CD4-positive, alpha-beta T cell (primary cell): Measurements from ENCODE around the gene CAMTA1. TPM values are rescaled to one million over a fixed set of nuclear protein-coding genes. Genes with fewer than 3 reads are reported as not detected.

Experiments used
- ATAC-seq: fragments of 200-7000 bp; cut with Tn5 transposase; one replicate; pipeline ENCODE4 v1.10.0; 2022; ENCODE audit warnings: mild to moderate bottlenecking; ENCODE audit not compliant: poor library complexity
- CTCF ChIA-PET: fragments of 350-600 bp; sonication (Branson Sonifier 250); formaldehyde crosslinking; loops from one replicate; lab custom pipeline; 2021; ENCODE audit warnings: antibody characterized with exemption, inconsistent platforms; lab: Charles Lee
- POLR2A ChIA-PET: fragments of 350-600 bp; sonication (Branson Sonifier 250); formaldehyde crosslinking; loops from one replicate; lab custom pipeline; 2021; ENCODE audit warnings: antibody characterized with exemption, inconsistent platforms; lab: Charles Lee
- DNase-seq, 14 experiments: peaks; one replicate each; pipeline ENCODE4 v3.0.0-alpha.2; 2013 to 2020; ENCODE audit warnings: mixed read lengths in 2 of 14
- H3K27ac ChIP-seq, 2 donors: one replicate each; pipeline versions ENCODE4 v1.5.1 to v1.7.0; 2013; ENCODE audit warnings: low read length in 2 of 2, low read depth in 1 of 2, mild to moderate bottlenecking in 1 of 2
- H3K27me3 ChIP-seq, 2 experiments: 1 replicate in 1 of 2; 2 replicates in 1 of 2; pipeline versions ENCODE4 v1.6.1 to v1.7.0; 2013; ENCODE audit warnings: low read length in 2 of 2, control low read depth in 1 of 2, mild to moderate bottlenecking in 1 of 2, moderate library complexity in 1 of 2; ENCODE audit not compliant: insufficient read depth in 2 of 2, control insufficient read depth in 1 of 2
- H3K36me3 ChIP-seq: one replicate; pipeline ENCODE4 v1.6.1; 2013; ENCODE audit warnings: low read length, control low read depth; ENCODE audit not compliant: insufficient read depth
- H3K4me1 ChIP-seq: one replicate; pipeline ENCODE4 v1.6.1; 2013; ENCODE audit warnings: low read length, control low read depth; ENCODE audit not compliant: insufficient read depth
- H3K4me3 ChIP-seq: one replicate; pipeline ENCODE4 v1.5.1; 2013; ENCODE audit warnings: mild to moderate bottlenecking, low read length, moderate library complexity
- H3K9me3 ChIP-seq, 2 experiments: 1 replicate in 1 of 2; 2 replicates in 1 of 2; pipeline versions ENCODE4 v1.6.1 to v1.7.0; 2013; ENCODE audit warnings: low read length in 2 of 2, mild to moderate bottlenecking in 2 of 2, control low read depth in 1 of 2, moderate library complexity in 1 of 2; ENCODE audit not compliant: control insufficient read depth in 1 of 2, insufficient read depth in 1 of 2
- H3K27ac Mint-ChIP-seq: one replicate; pipeline ENCODE4 v1.8.0; 2020; ENCODE audit warnings: mixed read lengths
- H3K27me3 Mint-ChIP-seq: one replicate; pipeline ENCODE4 v1.8.0; 2021; ENCODE audit warnings: mixed read lengths
- H3K36me3 Mint-ChIP-seq: one replicate; pipeline ENCODE4 v1.8.0; 2021; ENCODE audit warnings: low read depth, mixed read lengths
- H3K4me1 Mint-ChIP-seq: one replicate; pipeline ENCODE4 v1.8.0; 2021; ENCODE audit warnings: low read depth, mixed read lengths
- H3K4me3 Mint-ChIP-seq: one replicate; pipeline ENCODE4 v1.8.0; 2020; ENCODE audit warnings: mild to moderate bottlenecking, mixed read lengths
- H3K9me3 Mint-ChIP-seq: one replicate; pipeline ENCODE4 v1.8.0; 2020; ENCODE audit warnings: mixed read lengths
- CTCF ChIP-seq: fragments of 200-600 bp; IDR thresholded peaks from one replicate; pipeline ENCODE4 v1.8.0; 2022; ENCODE audit warnings: antibody characterized with exemption, mild to moderate bottlenecking
- intact Hi-C, 2 experiments: fragments of 100-400 bp; cut with DNase I in 1 of 2; cut with micrococcal nuclease in 1 of 2; formaldehyde crosslinking; loops; one replicate each; pipeline versions ENCODE4 v1.15.1 to v1.9.0; 2023 to 2025; cut with DNase I, micrococcal nuclease
- total RNA-seq, 174 experiments: library from RNA in 2 of 174; stranded (reverse) in 2 of 174; gene quantifications; one replicate each; pipeline ENCODE4 v1.2.3 and lab custom pipeline; 2021 to 2026

Gene CAMTA1
- total RNA-seq, 2 experiments from 2014 or later = 38.6 to 39.3 TPM

GRCh38 chr1:7579831-7580804, 794.9 kb downstream of the CAMTA1 start:
- H3K4me1 Mint-ChIP-seq = no peaks in the 10 kb centered on the region
- no peaks in the 10 kb centered on the region for H3K9me3 Mint-ChIP-seq
- ChIA-PET CTCF (no interaction called here), POLR2A (no interaction called here)
- peaks cover 0 to 2% of the 10 kb centered on the region in 2 experiments for H3K27me3 ChIP-seq
- no peak for ATAC-seq
- intact Hi-C loops = no loop called here
- peaks cover 0 to 4% of the 10 kb centered on the region in 2 experiments for H3K9me3 ChIP-seq
- no peak for TF ChIP-seq CTCF
- no peaks in the 10 kb centered on the region for H3K36me3 Mint-ChIP-seq
- no peak overlapping the region for H3K27ac ChIP-seq
- no peak overlapping the region for H3K4me3 ChIP-seq
- H3K27ac Mint-ChIP-seq = no peak overlapping the region
- no peaks in the 10 kb centered on the region for H3K36me3 ChIP-seq
- H3K4me3 Mint-ChIP-seq = no peak overlapping the region
- H3K27me3 Mint-ChIP-seq = peaks cover 6% of the 10 kb centered on the region
- H3K4me1 ChIP-seq = no peaks in the 10 kb centered on the region
- no peak for DNase-seq

- Histone ChIP-seq H3K27me3 (peaks cover 0 to 2% of the 10 kb centered on the region in 2 experiments), H3K4me3 (no peak overlapping the region), H3K36me3 (no peaks in the 10 kb centered on the region), H3K27ac (no peak overlapping the region), H3K9me3 (peaks cover 0 to 4% of the 10 kb centered on the region in 2 experiments), H3K4me1 (no peaks in the 10 kb centered on the region)
- Mint-ChIP-seq H3K9me3 (no peaks in the 10 kb centered on the region), H3K27ac (no peak overlapping the region), H3K27me3 (no peaks in the 10 kb centered on the region), H3K4me1 (no peaks in the 10 kb centered on the region), H3K36me3 (no peaks in the 10 kb centered on the region), H3K4me3 (no peak overlapping the region)
- ATAC-seq (no peak), DNase-seq (no peak)
- TF ChIP-seq CTCF = no peak
- intact Hi-C loops = no loop called here
- CTCF ChIA-PET = no interaction called here
- POLR2A ChIA-PET = no interaction called here
Observed at GRCh38 chr1:7580923-7581753, 795.9 kb downstream of the CAMTA1 start.

- H3K27ac Mint-ChIP-seq = no peak overlapping the region
- ChIA-PET POLR2A (no interaction called here), CTCF (no interaction called here)
- ATAC-seq (no peak), DNase-seq (peak in 1 of 14 experiments; percentile 11)
- intact Hi-C loops = no loop called here
- no peaks in the 10 kb centered on the region for H3K36me3 Mint-ChIP-seq
- H3K27me3 Mint-ChIP-seq = no peaks in the 10 kb centered on the region
- no peaks in the 10 kb centered on the region for H3K9me3 Mint-ChIP-seq
- TF ChIP-seq CTCF = no peak
- peaks cover 0 to 4% of the 10 kb centered on the region in 2 experiments for H3K9me3 ChIP-seq
- no peaks in the 10 kb centered on the region for H3K4me1 ChIP-seq
- no peaks in the 10 kb centered on the region for H3K4me1 Mint-ChIP-seq
- H3K4me3 Mint-ChIP-seq = no peak overlapping the region
- H3K36me3 ChIP-seq = no peaks in the 10 kb centered on the region
- no peak overlapping the region for H3K27ac ChIP-seq
- H3K27me3 ChIP-seq = peaks cover 0 to 2% of the 10 kb centered on the region in 2 experiments
- H3K4me3 ChIP-seq = no peak overlapping the region
Observed at GRCh38 chr1:7581754-7582459, 796.7 kb downstream of the CAMTA1 start.
